Esophagus (tissue), 2 donors: ENCODE results near the gene ERN1. TPM values are rescaled to one million over a fixed set of nuclear protein-coding genes. Genes with fewer than 3 reads are reported as not detected.

Experiments used
- H3K27ac ChIP-seq, 2 donors: one replicate each; pipeline ENCODE4 v1.5.1; 2013; ENCODE audit warnings: low read depth in 2 of 2, mild to moderate bottlenecking in 2 of 2, inconsistent platforms in 1 of 2, low read length in 1 of 2, moderate library complexity in 1 of 2
- H3K27me3 ChIP-seq, 2 donors: one replicate each; pipeline ENCODE4 v1.6.1; 2013; ENCODE audit warnings: low read length in 2 of 2, control low read depth in 1 of 2, mild to moderate bottlenecking in 1 of 2; ENCODE audit not compliant: insufficient read depth in 2 of 2, control insufficient read depth in 1 of 2
- H3K36me3 ChIP-seq, 2 donors: one replicate each; pipeline ENCODE4 v1.6.1; 2013; ENCODE audit warnings: low read length in 1 of 2; ENCODE audit not compliant: control insufficient read depth in 2 of 2, insufficient read depth in 2 of 2
- H3K4me1 ChIP-seq, 2 donors: one replicate each; pipeline ENCODE4 v1.6.1; 2013; ENCODE audit warnings: low read length in 1 of 2; ENCODE audit not compliant: control insufficient read depth in 2 of 2, insufficient read depth in 2 of 2
- H3K4me3 ChIP-seq, 2 donors: one replicate each; pipeline ENCODE4 v1.5.1; 2013; ENCODE audit warnings: low read length in 2 of 2, mild to moderate bottlenecking in 2 of 2, low read depth in 1 of 2, moderate library complexity in 1 of 2
- H3K9me3 ChIP-seq, 2 donors: one replicate each; pipeline ENCODE4 v1.6.1; 2013; ENCODE audit warnings: mild to moderate bottlenecking in 2 of 2, low read depth in 1 of 2, low read length in 1 of 2, moderate library complexity in 1 of 2; ENCODE audit not compliant: control insufficient read depth in 2 of 2, insufficient read depth in 1 of 2
- WGBS, 2 donors: extraction: QIAGEN DNeasy Blood & Tissue Kit; methylation state at CpG; one replicate each; pipeline ENCODE4 v1.1.7; 2013; 5-methylcytosine and 5-hydroxymethylcytosine counted together
- polyA plus RNA-seq, 2 donors: library from polyadenylated mRNA; stranded (reverse); fragments of 200-250 nt; gene quantifications; one replicate each; pipeline ENCODE4 v1.2.3, GENCODE V29; 2013
- donor health status: healthy with polysubstance abuse.
- donor health status: Bipolar disorder and iron deficiency.

Gene ERN1
- polyA plus RNA-seq, 2 donors = 4.5 TPM

DNA sequence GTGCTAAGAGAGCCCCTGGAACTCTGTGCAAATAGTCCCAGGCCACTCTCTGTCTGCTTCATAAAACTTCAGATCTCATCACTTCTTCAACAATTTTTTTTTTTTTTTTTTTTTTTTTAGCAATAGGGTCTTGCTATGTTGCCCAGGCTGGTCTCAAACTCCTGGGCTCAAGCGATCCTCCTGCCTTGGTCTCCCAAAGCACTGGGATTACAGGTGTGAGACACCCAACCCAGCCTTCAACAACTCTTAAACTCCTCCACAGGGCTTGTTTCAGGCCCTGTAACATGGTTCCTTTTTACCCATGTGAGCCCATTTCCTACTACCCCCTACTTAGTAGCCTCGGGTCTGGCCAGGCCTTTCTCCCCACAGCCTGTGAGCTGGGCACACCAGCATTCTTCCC is 70.2 kb downstream of the ERN1 start:
- Histone ChIP-seq H3K4me3 (no peak overlapping the region), H3K4me1 (peaks cover 2 to 13% of the 10 kb centered on the region in 2 donors), H3K27ac (no peak overlapping the region), H3K27me3 (no peaks in the 10 kb centered on the region), H3K9me3 (peaks cover 0 to 2% of the 10 kb centered on the region in 2 donors), H3K36me3 (peaks cover 9 to 41% of the 10 kb centered on the region in 2 donors)
- WGBS, 2 donors = 94 to 96% methylated on average over 2 of the region's 2 CpGs

DNA sequence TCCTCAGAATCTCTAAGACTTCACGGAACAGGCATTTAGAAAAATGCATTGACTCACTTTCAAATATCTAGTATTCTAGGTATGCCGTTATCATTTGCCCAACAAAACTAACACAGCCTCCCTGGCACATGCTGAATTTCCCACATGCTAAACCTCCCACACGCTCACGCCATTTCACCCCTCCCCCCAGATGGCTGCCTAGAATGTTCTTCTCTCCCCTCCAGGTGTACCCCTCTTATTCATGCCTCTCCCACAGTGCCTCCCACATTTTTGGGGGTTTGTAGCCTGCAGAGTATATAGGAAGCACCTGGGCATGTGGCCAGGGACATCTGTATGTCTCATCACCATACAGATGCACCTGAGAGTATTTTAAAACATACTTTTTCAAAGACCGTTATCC is 71.3 kb downstream of the ERN1 start:
- no peak overlapping the region for H3K4me3 ChIP-seq
- H3K4me1 ChIP-seq = peaks cover 0 to 6% of the 10 kb centered on the region in 2 donors
- H3K27me3 ChIP-seq = no peaks in the 10 kb centered on the region
- H3K27ac ChIP-seq = no peak overlapping the region
- 88 to 89% methylated on average over 5 of the region's 5 CpGs for WGBS, 2 donors
- H3K36me3 ChIP-seq = peaks cover 9 to 47% of the 10 kb centered on the region in 2 donors
- H3K9me3 ChIP-seq = peaks cover 0 to 2% of the 10 kb centered on the region in 2 donors

DNA sequence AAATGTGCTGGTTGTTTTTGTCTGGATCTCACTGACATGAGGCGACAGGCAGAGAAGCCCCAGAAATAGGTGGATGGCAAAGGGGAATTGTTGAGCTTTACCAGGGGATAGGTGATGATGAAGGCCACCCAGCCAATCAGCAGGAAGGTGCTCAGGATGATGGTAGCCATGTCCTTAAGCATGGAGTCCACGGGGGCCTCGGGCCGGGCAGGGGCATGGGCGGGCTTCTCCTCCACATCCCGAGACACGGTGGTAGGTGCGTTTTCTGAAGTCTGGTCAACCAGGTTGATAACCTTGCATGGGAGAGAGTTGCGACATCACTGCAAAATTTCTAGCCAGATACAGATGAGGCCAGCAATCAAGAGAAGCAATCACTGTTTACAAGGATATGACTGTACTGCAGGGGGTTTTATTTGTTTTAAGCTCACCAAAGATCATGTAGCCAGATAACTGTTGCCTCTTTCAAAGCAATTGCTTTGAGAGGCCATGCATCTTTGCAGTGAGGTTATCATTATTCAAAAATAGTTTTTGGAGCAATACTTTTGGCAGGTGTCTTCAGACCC is 72.2 kb downstream of the ERN1 start:
- peaks cover 13 to 52% of the 10 kb centered on the region in 2 donors for H3K36me3 ChIP-seq

DNA sequence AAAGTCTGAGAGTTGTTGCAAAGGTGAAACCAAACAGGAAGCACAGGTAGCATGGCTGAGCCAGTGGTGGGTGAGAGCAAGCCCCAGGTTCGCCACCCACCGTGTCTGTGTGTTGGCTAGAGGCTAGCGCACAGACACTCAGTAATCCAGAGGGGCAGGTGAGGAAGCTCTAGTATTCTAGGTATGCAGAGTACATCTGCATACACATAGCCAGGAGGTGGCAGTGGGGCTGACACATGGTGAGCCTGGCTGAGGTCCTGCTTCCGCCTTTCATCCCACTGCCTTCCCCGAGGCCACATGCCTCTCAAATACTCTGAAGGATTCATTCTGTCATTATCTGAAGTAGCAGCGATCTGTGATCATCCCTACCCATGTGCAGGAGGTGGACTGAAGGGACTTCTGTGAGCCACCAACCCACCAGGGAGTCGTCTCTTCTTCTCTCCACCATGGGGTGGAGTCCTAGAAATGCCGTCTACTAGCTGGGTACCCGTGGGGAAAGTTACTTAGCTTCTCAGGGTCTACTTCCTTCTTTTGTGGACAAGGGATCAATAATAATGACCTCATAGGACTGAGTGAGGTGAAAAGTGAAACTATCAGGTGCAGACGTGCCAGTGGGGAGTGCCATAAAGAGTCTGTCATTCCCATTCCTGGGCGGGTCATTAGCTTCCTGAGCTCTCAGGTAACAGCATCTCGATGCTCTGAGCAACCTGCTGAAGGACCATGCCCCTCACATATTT is 73.5 kb downstream of the ERN1 start:
- Histone ChIP-seq H3K9me3 (peaks cover 0 to 2% of the 10 kb centered on the region in 2 donors), H3K27ac (no peak overlapping the region), H3K4me3 (no peak overlapping the region), H3K27me3 (no peaks in the 10 kb centered on the region), H3K4me1 (peaks cover 0 to 3% of the 10 kb centered on the region in 2 donors), H3K36me3 (peaks cover 13 to 52% of the 10 kb centered on the region in 2 donors)
- WGBS, 2 donors = 59 to 70% methylated on average over 12 of the region's 12 CpGs

More for the DNA sequence above, 72.2 kb downstream of the ERN1 start:
- 89 to 95% methylated on average over 9 of the region's 9 CpGs for WGBS, 2 donors
- H3K4me1 ChIP-seq = peaks cover 0 to 6% of the 10 kb centered on the region in 2 donors
- H3K9me3 ChIP-seq = peaks cover 0 to 2% of the 10 kb centered on the region in 2 donors
- H3K27ac ChIP-seq = no peak overlapping the region
- no peak overlapping the region for H3K4me3 ChIP-seq
- H3K27me3 ChIP-seq = no peaks in the 10 kb centered on the region

DNA sequence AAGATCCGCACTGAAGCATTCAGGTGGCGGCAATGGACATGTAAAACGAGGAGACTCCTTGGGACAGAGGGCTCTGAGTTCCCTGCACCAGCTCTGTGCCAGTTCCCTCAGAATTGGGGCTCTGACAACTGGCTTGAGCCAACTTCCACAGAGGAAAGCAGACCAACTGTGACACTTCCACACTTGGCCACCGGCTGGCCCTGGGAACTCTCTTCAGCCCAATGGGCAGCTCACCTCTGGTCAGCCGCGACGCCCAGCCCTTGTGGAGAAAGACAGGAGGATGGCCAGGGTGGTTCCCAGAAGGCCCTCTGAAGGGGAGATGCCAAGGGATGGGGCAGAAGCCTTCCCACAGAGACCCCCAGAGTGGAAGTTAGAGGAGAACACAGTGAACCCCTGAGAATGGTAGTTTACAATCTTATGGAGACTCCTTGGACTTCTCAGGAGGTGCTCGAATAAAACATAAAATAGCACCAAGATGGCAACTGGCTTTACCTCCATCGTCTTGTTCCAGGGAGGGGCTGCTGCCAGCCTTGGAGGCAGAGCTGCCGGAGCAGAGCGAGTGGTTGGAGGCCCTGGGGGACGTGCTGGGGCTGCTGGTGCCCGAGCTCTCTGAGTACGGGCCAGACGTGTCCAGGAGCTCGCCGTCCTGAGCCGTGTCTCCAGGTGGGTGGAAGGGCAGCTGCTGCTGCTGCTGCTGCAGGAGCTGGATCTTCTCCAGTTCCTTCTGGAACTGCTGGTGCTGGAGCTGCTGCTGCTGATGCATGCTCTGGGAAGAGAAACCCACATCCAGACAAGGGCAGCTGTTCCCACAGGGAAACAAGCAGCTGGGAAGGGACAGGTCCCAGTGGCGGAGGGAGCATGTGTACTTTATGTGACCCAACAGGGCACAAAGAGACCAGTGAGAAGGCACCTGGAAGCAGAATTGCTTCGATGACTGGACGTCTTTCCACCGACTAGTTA is 74.5 kb downstream of the ERN1 start:
- Histone ChIP-seq H3K36me3 (peaks cover 14 to 47% of the 10 kb centered on the region in 2 donors), H3K4me1 (peaks cover 0 to 3% of the 10 kb centered on the region in 2 donors), H3K27me3 (no peaks in the 10 kb centered on the region), H3K27ac (no peak overlapping the region), H3K4me3 (no peak overlapping the region), H3K9me3 (peaks cover 0 to 2% of the 10 kb centered on the region in 2 donors)
- WGBS, 2 donors = 91 to 94% methylated on average over 22 of the region's 22 CpGs

DNA sequence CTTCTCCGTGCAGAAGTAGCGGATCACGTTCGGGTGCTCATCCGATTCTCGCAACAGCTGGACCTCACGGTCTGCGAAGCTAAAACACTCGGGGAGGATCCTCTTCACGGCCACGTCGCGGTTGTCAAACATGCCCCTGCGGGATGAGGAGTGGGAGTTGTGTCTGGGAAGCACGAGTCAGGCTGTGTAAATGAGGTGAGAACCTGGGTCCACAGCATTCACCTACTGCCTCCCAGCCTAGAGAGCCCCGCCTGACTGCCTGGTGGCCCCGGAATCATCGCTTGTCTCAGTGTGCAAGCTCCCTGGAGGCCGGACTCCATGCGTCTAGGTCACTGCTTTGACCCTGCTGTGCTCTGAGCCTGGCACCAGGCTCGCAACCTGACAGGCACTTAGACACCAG is 75.6 kb downstream of the ERN1 start:
- Histone ChIP-seq H3K27ac (no peak overlapping the region), H3K9me3 (peaks cover 0 to 2% of the 10 kb centered on the region in 2 donors), H3K27me3 (no peaks in the 10 kb centered on the region), H3K4me3 (no peak overlapping the region), H3K36me3 (peaks cover 18 to 46% of the 10 kb centered on the region in 2 donors), H3K4me1 (no peaks in the 10 kb centered on the region)
- 93 to 94% methylated on average over 21 of the region's 21 CpGs for WGBS, 2 donors

DNA sequence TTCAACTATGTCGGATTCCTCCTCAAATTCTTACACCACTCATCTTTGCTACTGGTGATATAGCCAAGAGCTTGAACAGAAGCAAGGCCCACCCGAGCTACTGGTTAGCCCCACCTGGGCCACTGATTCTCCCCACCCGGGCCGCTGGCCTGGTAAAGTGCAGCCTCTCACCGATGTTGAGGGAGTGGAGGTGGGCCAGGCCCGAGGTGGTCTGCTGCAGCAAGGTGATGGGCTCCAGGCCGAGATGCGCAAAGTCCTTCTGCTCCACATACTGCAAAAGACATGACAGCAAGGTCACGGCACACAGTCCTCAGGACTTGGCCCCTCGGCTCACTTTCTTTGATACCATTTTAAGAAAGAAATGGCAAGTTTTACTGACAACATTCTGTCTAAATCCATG is 76.8 kb downstream of the ERN1 start:
- Histone ChIP-seq H3K4me3 (no peak overlapping the region), H3K9me3 (peaks cover 0 to 2% of the 10 kb centered on the region in 2 donors), H3K36me3 (peaks cover 21 to 50% of the 10 kb centered on the region in 2 donors), H3K27ac (no peak overlapping the region), H3K4me1 (no peaks in the 10 kb centered on the region), H3K27me3 (no peaks in the 10 kb centered on the region)
- 96 to 100% methylated on average over 10 of the region's 10 CpGs for WGBS, 2 donors

DNA sequence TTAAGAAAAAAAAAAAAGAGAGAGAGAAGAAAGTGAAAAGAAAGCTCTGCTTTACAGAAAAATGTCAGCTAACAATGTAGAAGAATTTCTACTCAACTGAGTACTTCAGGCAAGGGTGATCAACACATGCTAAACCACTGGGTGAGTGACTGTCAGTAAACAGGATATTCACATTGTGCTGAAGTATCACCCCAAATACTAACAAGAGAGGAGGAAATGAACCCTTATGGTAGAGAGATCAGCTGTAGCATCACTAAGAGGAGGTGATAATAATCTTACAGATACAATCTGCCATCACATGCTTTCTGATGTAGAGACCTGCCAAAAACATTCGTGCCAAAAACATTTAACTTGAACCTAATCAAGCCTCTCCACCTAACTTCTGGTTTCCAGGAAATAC is 78.8 kb downstream of the ERN1 start:
- Histone ChIP-seq H3K36me3 (peaks cover 18 to 47% of the 10 kb centered on the region in 2 donors), H3K4me3 (no peak overlapping the region), H3K4me1 (no peaks in the 10 kb centered on the region), H3K9me3 (no peaks in the 10 kb centered on the region), H3K27ac (no peak overlapping the region), H3K27me3 (no peaks in the 10 kb centered on the region)
- WGBS, 2 donors = 49 to 56% methylated on average over 1 of the region's 1 CpG

DNA sequence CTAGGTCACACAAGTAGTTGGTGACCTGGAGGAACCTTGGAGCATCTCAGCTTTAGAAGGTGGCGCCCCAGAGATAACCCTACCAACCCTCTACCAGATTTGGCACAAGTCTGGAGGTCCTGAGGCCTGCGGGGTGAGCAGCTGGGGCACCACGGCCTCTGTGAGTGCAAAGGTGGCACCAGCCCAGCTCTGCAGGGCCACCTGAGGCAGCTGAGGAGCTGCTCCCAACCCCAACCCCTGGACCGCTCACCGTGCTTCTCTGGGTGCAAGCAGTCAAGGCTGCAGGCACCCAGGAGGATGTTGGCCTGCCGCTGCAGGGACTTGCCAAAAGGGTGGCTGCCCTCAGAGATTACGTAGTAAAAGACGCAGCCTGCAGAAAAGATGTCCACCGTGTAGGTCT is 81.1 kb downstream of the ERN1 start:
- Histone ChIP-seq H3K36me3 (peaks cover 28 to 47% of the 10 kb centered on the region in 2 donors), H3K4me1 (no peaks in the 10 kb centered on the region), H3K9me3 (no peaks in the 10 kb centered on the region), H3K4me3 (no peak overlapping the region), H3K27ac (no peak overlapping the region), H3K27me3 (no peaks in the 10 kb centered on the region)
- 93 to 94% methylated on average over 9 of the region's 9 CpGs for WGBS, 2 donors
